DND-41 (cell line): Measurements from ENCODE around the gene NAPA.

ENCODE experiments used
- ATAC-seq: fragments of 200-7000 bp; cut with Tn5 transposase; 3 replicates; pipeline ENCODE4 v1.9.1; 2021; ENCODE audit warnings: low read depth; ENCODE audit not compliant: insufficient read depth
- DNase-seq: peaks from one replicate; pipeline ENCODE4 v3.0.0-alpha.2; 2020
- H2AFZ ChIP-seq: 2 replicates; pipeline ENCODE4 v1.6.0; 2012; ENCODE audit warnings: low read depth, low read length
- H3K27ac ChIP-seq: 2 replicates; pipeline ENCODE4 v1.5.1; 2012; ENCODE audit warnings: low read length, inconsistent platforms
- H3K27me3 ChIP-seq: fragments of 200-600 bp; sonication (generic); 2 replicates; pipeline ENCODE4 v1.6.0; 2012; ENCODE audit warnings: low read length, mild to moderate bottlenecking, inconsistent platforms; ENCODE audit not compliant: insufficient read depth, poor library complexity
- H3K36me3 ChIP-seq: 2 replicates; pipeline ENCODE4 v1.5.1; 2012; ENCODE audit warnings: low read length, inconsistent platforms; ENCODE audit not compliant: insufficient read depth
- H3K4me1 ChIP-seq: 2 replicates; pipeline ENCODE4 v1.5.1; 2012; ENCODE audit warnings: mild to moderate bottlenecking, low read length; ENCODE audit not compliant: insufficient read depth
- H3K4me2 ChIP-seq: 2 replicates; pipeline ENCODE4 v1.6.0; 2012; ENCODE audit warnings: mild to moderate bottlenecking, moderate library complexity, low read length, inconsistent platforms; ENCODE audit not compliant: insufficient read depth
- H3K4me3 ChIP-seq, 2 experiments: fragments of 200-600 bp in 1 of 2; shearing (Covaris generic) in 1 of 2; 2 replicates each; pipeline ENCODE4 v1.5.1; 2012 to 2016; ENCODE audit warnings: inconsistent platforms in 2 of 2, low read length in 2 of 2, mild to moderate bottlenecking in 2 of 2, low read depth in 1 of 2, moderate library complexity in 1 of 2
- H3K79me2 ChIP-seq: 2 replicates; pipeline ENCODE4 v1.6.0; 2012; ENCODE audit warnings: low read length, inconsistent platforms; ENCODE audit not compliant: insufficient read depth
- H3K9ac ChIP-seq: 2 replicates; pipeline ENCODE4 v1.6.0; 2012; ENCODE audit warnings: low read depth, mild to moderate bottlenecking, inconsistent platforms, low read length, moderate library complexity
- H3K9me3 ChIP-seq: 2 replicates; pipeline ENCODE4 v1.5.1; 2012; ENCODE audit warnings: low read length, moderate library complexity, mild to moderate bottlenecking, inconsistent platforms; ENCODE audit not compliant: insufficient read depth, severe bottlenecking
- H4K20me1 ChIP-seq: 2 replicates; pipeline ENCODE4 v1.6.0; 2012; ENCODE audit warnings: low read length; ENCODE audit not compliant: insufficient read depth
- EZH2 ChIP-seq: IDR thresholded peaks from 3 replicates; pipeline ENCODE4 v1.6.1; 2012; ENCODE audit warnings: borderline replicate concordance, low read depth, mild to moderate bottlenecking, moderate library complexity, low read length, inconsistent platforms; ENCODE audit not compliant: severe bottlenecking
- TF ChIP-seq, protein P1 (sequence below): IDR thresholded peaks from 2 replicates; pipeline ENCODE4 v1.5.1; 2012; ENCODE audit warnings: borderline replicate concordance, low read length, moderate library complexity, mild to moderate bottlenecking; ENCODE audit not compliant: poor library complexity, severe bottlenecking; ENCODE audit errors: extremely low read depth

The NAPA gene

DNA sequence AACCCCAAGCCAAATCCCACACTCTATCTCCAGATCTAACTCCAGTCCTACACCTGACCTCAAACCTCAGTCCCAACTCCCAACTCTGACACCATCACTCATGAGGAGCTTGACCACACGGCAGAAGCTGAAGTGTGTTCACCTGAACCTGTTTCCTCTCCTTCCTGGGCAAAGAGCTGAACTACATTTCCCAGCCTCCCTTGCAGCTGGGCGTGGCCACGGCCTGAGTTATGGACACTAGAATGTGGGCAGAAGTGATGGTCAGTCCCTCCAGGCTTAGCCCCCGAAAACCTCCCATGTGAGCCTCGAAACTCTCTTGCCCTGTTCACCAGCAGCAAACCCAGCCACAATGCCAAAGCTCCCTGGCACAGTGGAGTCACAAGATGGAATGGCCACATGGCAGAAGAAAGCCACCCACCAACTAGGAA is 76.1 kb downstream of the NAPA start:
- no peak overlapping the region for H3K27ac ChIP-seq
- H3K4me1 ChIP-seq: peaks cover 12% of the 10 kb centered on the region; the same call in 1 of the 2 replicates
- TF ChIP-seq, protein P1, sequence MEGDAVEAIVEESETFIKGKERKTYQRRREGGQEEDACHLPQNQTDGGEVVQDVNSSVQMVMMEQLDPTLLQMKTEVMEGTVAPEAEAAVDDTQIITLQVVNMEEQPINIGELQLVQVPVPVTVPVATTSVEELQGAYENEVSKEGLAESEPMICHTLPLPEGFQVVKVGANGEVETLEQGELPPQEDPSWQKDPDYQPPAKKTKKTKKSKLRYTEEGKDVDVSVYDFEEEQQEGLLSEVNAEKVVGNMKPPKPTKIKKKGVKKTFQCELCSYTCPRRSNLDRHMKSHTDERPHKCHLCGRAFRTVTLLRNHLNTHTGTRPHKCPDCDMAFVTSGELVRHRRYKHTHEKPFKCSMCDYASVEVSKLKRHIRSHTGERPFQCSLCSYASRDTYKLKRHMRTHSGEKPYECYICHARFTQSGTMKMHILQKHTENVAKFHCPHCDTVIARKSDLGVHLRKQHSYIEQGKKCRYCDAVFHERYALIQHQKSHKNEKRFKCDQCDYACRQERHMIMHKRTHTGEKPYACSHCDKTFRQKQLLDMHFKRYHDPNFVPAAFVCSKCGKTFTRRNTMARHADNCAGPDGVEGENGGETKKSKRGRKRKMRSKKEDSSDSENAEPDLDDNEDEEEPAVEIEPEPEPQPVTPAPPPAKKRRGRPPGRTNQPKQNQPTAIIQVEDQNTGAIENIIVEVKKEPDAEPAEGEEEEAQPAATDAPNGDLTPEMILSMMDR: no peak
- no peak for TF ChIP-seq EZH2
- ATAC-seq (no peak), DNase-seq (no peak)
- no peaks in the 10 kb centered on the region for H3K36me3 ChIP-seq
- H3K9ac ChIP-seq: no peak overlapping the region
- H3K27me3 ChIP-seq: no peaks in the 10 kb centered on the region
- no peaks in the 10 kb centered on the region for H3K9me3 ChIP-seq
- no peak overlapping the region for H3K4me3 ChIP-seq
- no peaks in the 10 kb centered on the region for H3K79me2 ChIP-seq
- no peak overlapping the region for H3K4me2 ChIP-seq
- H4K20me1 ChIP-seq: peaks cover 33% of the 10 kb centered on the region
- no peak overlapping the region for H2AFZ ChIP-seq
